Left ventricle myocardium inferior (tissue), 1 donor: ENCODE data around the gene FAM120A. TPM values are rescaled to one million over a fixed set of nuclear protein-coding genes. Genes with fewer than 3 reads are reported as not detected.

ENCODE experiments used
- DNase-seq: peaks from one replicate; pipeline ENCODE4 v3.0.0-alpha.2; 2020
- H3K27ac ChIP-seq: fragments of 200-600 bp; replicated peaks from 2 replicates; pipeline ENCODE4 v1.8.0; 2021
- H3K27me3 ChIP-seq: fragments of 200-600 bp; 2 replicates; pipeline ENCODE4 v1.8.0; 2021; ENCODE audit warnings: low read depth
- H3K36me3 ChIP-seq: fragments of 200-600 bp; 2 replicates; pipeline ENCODE4 v1.8.0; 2021
- H3K4me1 ChIP-seq: fragments of 200-600 bp; 2 replicates; pipeline ENCODE4 v1.8.0; 2021
- H3K4me3 ChIP-seq: fragments of 200-600 bp; 2 replicates; pipeline ENCODE4 v1.8.0; 2021; ENCODE audit warnings: mild to moderate bottlenecking, moderate library complexity
- H3K9me3 ChIP-seq: fragments of 200-600 bp; replicated peaks from 2 replicates; pipeline ENCODE4 v1.8.0; 2021
- CTCF ChIP-seq: fragments of 200-600 bp; IDR thresholded peaks from 2 replicates; pipeline ENCODE4 v1.8.0; 2021; ENCODE audit warnings: antibody characterized with exemption, mild to moderate bottlenecking, borderline replicate concordance
- intact Hi-C: fragments of 100-400 bp; cut with micrococcal nuclease; formaldehyde crosslinking; loops from one replicate; pipeline ENCODE4 v1.11.0; 2022
- total RNA-seq: library from RNA; stranded (reverse); fragmentation: NEBNext Ultra II Directional; extraction: Animal tissue kit (Norgen Biotek cat#: 25700); gene quantifications from one replicate; pipeline ENCODE4 v1.2.1, GENCODE V29; 2021
- donor health status: DM: no; HTN: yes; CAD: no; lungs with severe emphysema.

FAM120A gene
- total RNA-seq, 1 donor from 2014 or later = 104 TPM

- H3K9me3 ChIP-seq = no peaks in the 10 kb centered on the region
- H3K27ac ChIP-seq = peak overlapping the region; percentile 40
- H3K27me3 ChIP-seq = no peaks in the 10 kb centered on the region
- DNase-seq = no peak
- TF ChIP-seq CTCF = no peak
- intact Hi-C loops = no loop called here
- no peaks in the 10 kb centered on the region for H3K36me3 ChIP-seq
- peaks cover 99% of the 10 kb centered on the region for H3K4me1 ChIP-seq
- H3K4me3 ChIP-seq = no peak overlapping the region
Observed at GRCh38 chr9:93590609-93591234, 139.2 kb downstream of the FAM120A start.

DNA sequence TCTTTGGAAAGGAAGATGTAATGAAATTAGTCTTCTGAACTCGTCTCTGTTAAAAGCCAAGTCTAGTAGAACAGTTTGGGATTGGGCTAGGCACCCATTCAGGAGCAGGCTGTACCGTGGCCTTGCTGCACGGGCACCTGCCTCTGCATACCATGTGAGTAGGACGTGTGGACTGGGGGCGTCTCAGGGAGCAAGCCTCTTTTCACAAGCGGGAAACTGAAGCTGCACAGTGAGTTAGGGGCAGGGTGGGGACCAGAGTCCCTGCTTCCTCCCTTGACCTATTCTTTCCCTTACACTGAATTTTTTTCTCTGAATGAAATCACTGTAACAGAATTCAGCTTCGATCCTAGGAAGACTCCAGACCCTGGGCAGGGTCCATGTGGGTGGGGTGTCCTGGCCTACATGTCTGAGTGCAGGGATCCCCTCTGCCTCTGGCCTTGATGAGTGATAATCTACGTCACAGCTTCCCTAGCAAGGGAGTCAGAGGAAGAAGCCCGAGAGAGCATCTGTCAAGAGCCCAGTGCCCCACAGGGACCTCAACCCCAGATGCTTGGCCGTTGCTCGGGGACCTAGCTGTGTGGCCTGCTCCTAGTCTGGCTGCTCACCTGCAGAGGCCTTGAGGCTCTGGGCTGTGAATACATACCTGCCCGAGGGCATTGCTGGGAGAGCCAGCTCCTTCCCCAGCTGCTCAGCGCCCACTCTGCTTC is 140.0 kb downstream of the FAM120A start:
- intact Hi-C loops = no loop called here
- H3K36me3 ChIP-seq = no peaks in the 10 kb centered on the region
- H3K4me1 ChIP-seq = peaks cover 99% of the 10 kb centered on the region
- TF ChIP-seq CTCF = no peak
- no peaks in the 10 kb centered on the region for H3K27me3 ChIP-seq
- H3K4me3 ChIP-seq = no peak overlapping the region
- peak overlapping the region; percentile 40 for H3K27ac ChIP-seq
- H3K9me3 ChIP-seq = no peaks in the 10 kb centered on the region
- DNase-seq = no peak

DNA sequence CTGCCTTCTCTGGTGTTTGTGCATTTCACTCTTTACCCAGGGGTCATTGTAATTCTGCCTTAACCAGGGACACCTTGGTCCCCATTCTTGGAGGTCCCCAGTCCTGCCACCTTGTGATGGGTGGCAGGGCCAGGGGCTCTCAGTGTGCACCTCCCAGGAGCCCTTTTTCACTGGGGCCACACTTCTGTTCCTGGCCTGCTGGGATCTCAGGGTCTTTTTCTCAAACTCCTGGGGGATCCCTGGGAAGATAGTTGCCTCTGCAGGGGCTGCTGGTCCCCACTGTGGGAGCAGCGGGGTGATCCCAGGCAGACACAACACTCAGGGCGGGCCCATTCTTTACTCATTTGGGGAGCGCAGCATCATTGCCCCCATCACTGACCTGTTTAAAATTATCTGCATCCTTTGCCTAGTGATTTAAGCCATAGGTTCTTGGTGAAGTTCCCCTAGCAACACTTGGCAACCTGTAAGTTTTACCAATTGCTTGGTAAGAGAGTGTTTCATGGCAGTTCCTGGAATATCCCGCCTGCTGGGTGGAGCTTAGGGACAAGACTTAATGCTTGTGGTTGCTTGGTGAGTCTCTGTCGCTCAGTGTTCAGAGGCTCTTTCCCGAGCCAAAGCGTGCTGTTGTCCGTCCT is 140.6 kb downstream of the FAM120A start:
- H3K4me1 ChIP-seq = peaks cover 95% of the 10 kb centered on the region
- intact Hi-C loops = no loop called here

DNA sequence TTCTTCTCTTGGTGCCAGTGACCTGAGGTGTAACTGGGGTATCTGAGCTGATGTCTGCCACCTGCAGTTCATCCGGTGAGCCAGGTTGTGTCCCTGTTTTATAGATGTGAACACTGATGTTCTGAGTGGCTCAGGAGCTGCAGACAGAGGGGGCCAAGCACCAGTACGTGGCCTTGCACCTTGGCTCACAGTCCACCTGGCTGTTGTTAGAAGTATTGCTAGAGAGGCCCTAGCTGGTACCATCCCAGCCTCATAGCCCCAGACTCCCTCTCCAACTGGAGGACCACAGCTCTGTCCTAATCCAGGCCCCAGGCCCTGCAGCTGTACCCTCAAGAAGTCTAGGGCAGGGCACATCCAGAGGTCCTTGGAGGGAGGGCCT is 141.1 kb downstream of the FAM120A start:
- no peak for TF ChIP-seq CTCF
- Histone ChIP-seq H3K36me3 (no peaks in the 10 kb centered on the region), H3K4me3 (no peak overlapping the region), H3K9me3 (no peaks in the 10 kb centered on the region), H3K27me3 (no peaks in the 10 kb centered on the region), H3K27ac (no peak overlapping the region), H3K4me1 (peaks cover 95% of the 10 kb centered on the region)
- no peak for DNase-seq
- intact Hi-C loops = no loop called here

More for the DNA sequence above, 140.6 kb downstream of the FAM120A start:
- no peak for TF ChIP-seq CTCF
- Histone ChIP-seq H3K36me3 (no peaks in the 10 kb centered on the region), H3K27ac (peak overlapping the region; percentile 40), H3K27me3 (no peaks in the 10 kb centered on the region), H3K9me3 (no peaks in the 10 kb centered on the region), H3K4me3 (no peak overlapping the region)
- DNase-seq = no peak

GRCh38 chr9:93593144-93593658 is 141.7 kb downstream of the FAM120A start:
- no peak for DNase-seq
- intact Hi-C loops = no loop called here
- Histone ChIP-seq H3K36me3 (no peaks in the 10 kb centered on the region), H3K4me1 (peaks cover 95% of the 10 kb centered on the region), H3K27me3 (no peaks in the 10 kb centered on the region), H3K9me3 (no peaks in the 10 kb centered on the region), H3K27ac (peak overlapping the region; percentile 50), H3K4me3 (no peak overlapping the region)
- no peak for TF ChIP-seq CTCF
